Measurements from ENCODE around the gene EPHB4.
"Not testable (repeated sequence)": the region's sequence is repeated elsewhere in the genome, so short reads cannot be mapped to it uniquely, and the experiment has no call there.

Gene EPHB4

GRCh38 chr7:100799037-100799896 is 28.1 kb downstream of the EPHB4 start:
- peak; percentile 87 for DNase-seq
- in situ Hi-C loops (cut with MboI; ENCODE audit: low pct_unique_long_range_greater_than_20kb, low sequenced_read_pairs) = no loop called here

GRCh38 chr7:100794741-100795140 is 32.6 kb downstream of the EPHB4 start:
- DNase-seq = no peak
- in situ Hi-C loops (cut with MboI; ENCODE audit: low pct_unique_long_range_greater_than_20kb, low sequenced_read_pairs) = no loop called here

- no peak for DNase-seq
- in situ Hi-C loops (cut with MboI; ENCODE audit: low pct_unique_long_range_greater_than_20kb, low sequenced_read_pairs) = no loop called here
These were observed 33.3 kb downstream of the EPHB4 start for GRCh38 chr7:100793806-100794660.

- no peak for DNase-seq
- in situ Hi-C loops (cut with MboI; ENCODE audit: low pct_unique_long_range_greater_than_20kb, low sequenced_read_pairs) = no loop called here
These were observed 35.2 kb downstream of the EPHB4 start for GRCh38 chr7:100791881-100792666.

DNA sequence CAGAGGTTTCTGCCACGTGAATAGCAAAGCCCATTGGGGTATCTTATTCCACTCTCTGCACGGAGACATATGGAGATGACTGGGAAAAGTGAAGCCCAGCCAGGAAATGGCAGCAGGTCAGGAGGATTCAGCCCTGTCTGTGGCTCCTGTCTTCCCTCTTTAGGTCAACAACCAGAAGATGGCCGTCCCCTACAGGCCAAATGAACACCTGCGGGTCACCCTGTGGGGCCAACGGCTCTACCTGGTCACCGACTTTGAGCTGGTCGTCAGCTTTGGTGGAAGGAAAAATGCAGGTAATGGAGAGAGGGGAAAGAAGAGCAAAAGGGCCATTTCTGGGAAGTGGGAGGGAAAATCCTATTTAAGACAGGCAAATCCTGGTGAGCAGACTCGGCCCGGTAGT is 38.3 kb downstream of the EPHB4 start:
- DNase-seq = no peak

GRCh38 chr7:100786323-100786722 is 41.0 kb downstream of the EPHB4 start:
- in situ Hi-C loops (cut with MboI; ENCODE audit: low pct_unique_long_range_greater_than_20kb, low sequenced_read_pairs) = no loop called here
- DNase-seq = no peak

More for the DNA sequence above, 38.3 kb downstream of the EPHB4 start:
- in situ Hi-C loops (cut with MboI; ENCODE audit: low pct_unique_long_range_greater_than_20kb, low sequenced_read_pairs) = no loop called here

DNA sequence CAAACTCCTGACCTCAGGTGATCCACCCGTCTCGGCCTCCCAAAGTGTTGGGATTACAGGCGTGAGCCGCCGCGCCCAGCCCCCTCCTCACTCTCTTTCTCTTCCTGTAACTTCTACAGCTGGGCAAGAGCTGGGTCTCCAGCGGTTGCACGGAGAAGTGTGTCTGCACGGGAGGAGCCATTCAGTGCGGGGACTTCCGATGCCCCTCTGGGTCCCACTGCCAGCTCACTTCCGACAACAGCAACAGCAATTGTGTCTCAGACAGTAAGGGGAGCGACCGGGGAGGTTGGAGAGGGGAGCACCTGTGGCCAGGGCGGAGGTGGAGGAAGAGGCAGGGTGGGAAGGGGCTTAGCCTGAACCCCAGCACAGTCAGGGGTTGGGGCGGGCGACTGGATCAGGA is 41.4 kb downstream of the EPHB4 start:
- no peak for DNase-seq
- in situ Hi-C loops (cut with MboI; ENCODE audit: low pct_unique_long_range_greater_than_20kb, low sequenced_read_pairs) = no loop called here

DNA sequence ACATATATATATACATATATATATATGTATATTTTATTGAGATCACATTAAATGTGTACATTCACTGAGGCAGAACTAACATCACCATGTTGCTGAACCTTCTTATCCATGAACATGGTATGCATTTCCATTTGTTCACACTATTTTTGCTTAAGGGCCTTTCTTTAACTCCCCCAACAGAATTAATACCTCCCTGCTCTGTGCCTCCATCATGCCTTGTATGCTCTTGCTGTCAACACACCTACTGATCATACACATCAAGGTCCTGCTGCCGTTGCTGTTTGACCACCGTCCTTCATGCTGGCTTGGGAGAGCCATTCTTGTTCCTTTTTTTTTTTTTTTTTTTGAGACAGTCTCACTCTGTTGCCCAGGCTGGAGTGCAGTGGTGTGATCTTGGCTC is 43.5 kb downstream of the EPHB4 start:
- no peak for DNase-seq
- in situ Hi-C loops (cut with MboI; ENCODE audit: low pct_unique_long_range_greater_than_20kb, low sequenced_read_pairs) = no loop called here

DNA sequence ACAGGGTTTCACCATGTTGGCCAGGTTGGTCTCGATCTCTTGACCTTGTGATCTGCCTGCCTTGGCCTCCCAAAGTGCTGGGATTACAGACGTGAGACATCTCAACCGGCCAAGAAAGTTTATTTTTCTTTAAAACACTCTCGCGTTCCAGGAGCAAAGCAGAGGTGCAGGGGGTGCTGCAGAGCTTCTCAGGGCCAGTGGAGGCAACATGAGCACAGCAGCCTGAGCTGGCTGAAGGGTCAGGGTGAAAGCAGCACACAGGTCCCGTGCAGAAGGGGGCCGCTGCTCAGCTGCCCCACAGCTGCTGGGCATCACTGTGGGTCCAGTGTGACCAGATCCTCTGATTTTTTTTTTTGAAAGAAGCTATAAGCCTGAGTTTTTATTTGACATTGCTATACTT is 46.1 kb downstream of the EPHB4 start:
- in situ Hi-C loops (cut with MboI; ENCODE audit: low pct_unique_long_range_greater_than_20kb, low sequenced_read_pairs) = no loop called here
- DNase-seq = no peak

- no peak for DNase-seq
- in situ Hi-C loops (cut with MboI; ENCODE audit: low pct_unique_long_range_greater_than_20kb, low sequenced_read_pairs) = no loop called here
These were observed 48.0 kb downstream of the EPHB4 start for GRCh38 chr7:100779359-100779758.

DNA sequence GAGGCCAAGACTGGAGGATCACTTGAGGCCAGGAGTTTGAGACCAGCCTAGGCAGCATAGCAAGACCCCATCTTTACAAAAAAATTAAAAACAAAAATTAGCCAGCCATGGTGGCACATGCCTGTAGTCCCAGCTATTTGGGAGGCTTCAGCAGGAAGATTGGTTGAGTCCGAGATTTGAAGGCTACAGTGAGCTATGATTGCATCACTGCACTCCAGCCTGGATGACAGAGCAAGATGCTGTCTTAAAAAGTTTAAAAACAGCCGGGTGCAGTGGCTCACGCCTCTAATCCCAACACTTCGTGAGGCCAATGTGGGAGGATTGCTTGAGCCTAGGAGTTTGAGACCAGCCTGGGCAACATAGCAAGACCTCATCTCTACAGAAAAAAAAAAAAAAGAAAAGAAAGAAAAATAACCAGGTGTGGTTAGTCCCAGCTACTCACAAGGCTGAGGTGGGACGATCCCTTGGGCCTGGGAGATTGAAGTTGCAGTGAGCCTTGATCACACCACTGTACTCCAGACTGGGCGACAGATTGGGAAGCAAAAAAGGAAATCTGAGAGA is 49.2 kb downstream of the EPHB4 start:
- in situ Hi-C loops (cut with MboI; ENCODE audit: low pct_unique_long_range_greater_than_20kb, low sequenced_read_pairs) = no loop called here
- no peak for DNase-seq

GRCh38 chr7:100773491-100773890 is 53.8 kb downstream of the EPHB4 start:
- in situ Hi-C loops (cut with MboI; ENCODE audit: low pct_unique_long_range_greater_than_20kb, low sequenced_read_pairs) = no loop called here
- DNase-seq = no peak

- in situ Hi-C loops (cut with MboI; ENCODE audit: low pct_unique_long_range_greater_than_20kb, low sequenced_read_pairs) = no loop called here
- no peak for DNase-seq
These were observed 58.5 kb downstream of the EPHB4 start for GRCh38 chr7:100768784-100769183.

DNA sequence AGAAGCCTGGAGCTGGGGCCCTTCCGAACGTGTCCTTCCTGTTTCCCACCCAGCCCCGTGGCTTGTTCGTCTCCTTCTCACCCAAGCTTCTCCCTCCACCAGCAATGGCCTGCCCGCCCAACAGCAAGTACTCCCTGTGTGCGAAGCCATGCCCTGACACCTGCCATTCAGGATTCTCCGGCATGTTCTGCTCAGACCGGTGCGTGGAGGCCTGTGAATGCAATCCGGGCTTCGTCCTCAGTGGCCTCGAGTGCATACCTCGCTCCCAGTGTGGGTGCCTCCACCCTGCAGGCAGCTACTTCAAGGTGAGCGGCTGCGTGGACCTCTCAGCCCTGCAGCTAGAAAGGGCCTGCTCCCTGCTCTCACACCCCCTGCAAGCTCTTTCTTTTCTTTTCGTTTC is 62.1 kb downstream of the EPHB4 start:
- DNase-seq = no peak
- in situ Hi-C loops (cut with MboI; ENCODE audit: low pct_unique_long_range_greater_than_20kb, low sequenced_read_pairs) = no loop called here

GRCh38 chr7:100764841-100765240 is 62.5 kb downstream of the EPHB4 start:
- in situ Hi-C loops (cut with MboI; ENCODE audit: low pct_unique_long_range_greater_than_20kb, low sequenced_read_pairs) = no loop called here
- DNase-seq = no peak

DNA sequence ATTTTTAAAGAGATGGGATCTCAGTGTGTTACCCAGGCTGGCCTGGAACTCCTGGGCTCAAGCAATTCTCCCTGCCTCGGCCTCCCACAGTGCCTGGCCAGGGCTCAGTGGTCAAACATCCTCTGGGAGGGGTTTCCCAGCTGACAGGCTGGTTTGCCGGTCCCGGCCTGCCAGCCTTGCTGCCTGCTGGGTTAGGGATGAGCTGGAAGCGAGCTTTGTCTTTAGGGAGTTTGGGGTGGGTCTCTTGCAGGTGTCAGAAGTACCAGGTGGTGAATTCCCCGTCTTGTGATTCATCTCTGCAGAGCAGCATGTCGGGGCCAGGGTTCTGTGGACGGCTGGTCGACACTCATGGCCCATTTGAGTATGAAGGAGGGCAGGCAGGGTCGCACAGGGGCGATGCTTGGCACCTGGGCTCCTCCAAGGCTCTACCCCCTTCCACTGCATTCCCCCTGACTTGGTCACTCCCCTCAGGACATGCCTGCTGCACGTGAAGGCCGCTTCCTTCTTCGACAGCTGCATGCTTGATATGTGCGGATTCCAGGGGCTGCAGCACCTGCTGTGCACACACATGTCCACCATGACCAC is 63.7 kb downstream of the EPHB4 start:
- no peak for DNase-seq
- in situ Hi-C loops (cut with MboI; ENCODE audit: low pct_unique_long_range_greater_than_20kb, low sequenced_read_pairs) = no loop called here

DNA sequence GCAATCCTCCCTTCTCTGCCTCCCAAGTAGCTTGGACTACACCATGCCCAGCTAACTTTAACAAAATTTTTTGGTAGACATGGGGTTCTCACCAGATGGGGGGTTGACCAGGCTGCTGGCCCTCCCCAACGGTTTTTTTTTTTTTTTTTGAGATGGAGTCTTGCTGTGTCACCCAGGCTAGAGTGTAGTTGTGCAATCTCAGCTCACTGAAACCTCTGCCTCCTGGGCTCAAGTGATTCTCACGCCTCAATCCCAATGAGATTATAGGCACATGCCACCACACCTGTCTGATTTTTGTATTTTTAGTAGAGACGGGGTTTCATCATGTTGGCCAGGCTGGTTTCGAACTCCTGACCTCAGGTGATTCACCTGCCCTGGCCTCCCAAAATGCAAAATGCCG is 64.5 kb downstream of the EPHB4 start:
- in situ Hi-C loops (cut with MboI; ENCODE audit: low pct_unique_long_range_greater_than_20kb, low sequenced_read_pairs); DNase-seq: not testable (repeated sequence)

DNA sequence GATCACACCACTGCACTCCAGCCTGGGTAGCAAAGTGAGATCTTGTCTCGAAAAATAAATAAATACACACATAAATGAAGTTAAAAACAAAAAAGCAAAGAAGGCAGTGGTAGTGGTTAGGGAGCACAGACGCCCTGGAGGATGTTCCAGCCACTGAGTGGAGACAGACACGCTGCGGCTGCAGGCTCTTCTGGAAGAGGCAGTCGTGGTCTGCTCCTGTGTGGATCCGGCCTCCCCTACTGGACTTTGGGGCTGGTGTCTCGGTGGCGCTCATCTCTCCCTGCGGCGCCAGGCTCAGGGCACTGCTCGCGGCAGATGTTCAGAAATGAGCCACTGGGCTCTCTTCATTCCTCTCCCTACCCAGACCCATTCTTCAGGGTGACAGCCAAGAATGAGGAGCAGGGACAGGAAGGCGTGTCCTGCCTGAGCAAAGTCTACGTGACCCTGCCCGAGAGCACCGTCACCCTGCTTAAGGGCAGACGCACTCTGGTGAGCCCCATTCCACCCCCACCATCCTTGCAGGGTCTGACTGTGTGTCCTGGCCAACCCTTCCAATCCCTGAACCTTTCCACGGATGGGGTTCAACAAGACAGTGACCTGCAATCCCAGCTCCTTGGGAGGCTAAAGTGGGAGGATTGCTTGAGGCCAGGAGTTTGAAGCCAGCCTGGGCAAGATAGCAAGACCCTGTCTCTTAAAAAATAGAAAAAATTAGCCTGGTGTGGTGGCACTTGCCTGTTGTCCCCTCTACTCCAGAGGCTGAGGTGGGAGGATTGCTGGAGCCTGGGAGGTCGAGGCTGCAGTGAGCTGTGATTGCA is 67.8 kb downstream of the EPHB4 start:
- DNase-seq = no peak
- in situ Hi-C loops (cut with MboI; ENCODE audit: low pct_unique_long_range_greater_than_20kb, low sequenced_read_pairs) = no loop called here
